HG02759 (cell line): ENCODE data around the gene FMNL2.

Source experiments
- ATAC-seq: cut with Tn5 transposase; IDR thresholded peaks from one replicate; pipeline ENCODE4 v1.9.1; 2021; ENCODE audit warnings: mild to moderate bottlenecking, moderate library complexity; ENCODE audit not compliant: unreplicated experiment

FMNL2 gene

DNA sequence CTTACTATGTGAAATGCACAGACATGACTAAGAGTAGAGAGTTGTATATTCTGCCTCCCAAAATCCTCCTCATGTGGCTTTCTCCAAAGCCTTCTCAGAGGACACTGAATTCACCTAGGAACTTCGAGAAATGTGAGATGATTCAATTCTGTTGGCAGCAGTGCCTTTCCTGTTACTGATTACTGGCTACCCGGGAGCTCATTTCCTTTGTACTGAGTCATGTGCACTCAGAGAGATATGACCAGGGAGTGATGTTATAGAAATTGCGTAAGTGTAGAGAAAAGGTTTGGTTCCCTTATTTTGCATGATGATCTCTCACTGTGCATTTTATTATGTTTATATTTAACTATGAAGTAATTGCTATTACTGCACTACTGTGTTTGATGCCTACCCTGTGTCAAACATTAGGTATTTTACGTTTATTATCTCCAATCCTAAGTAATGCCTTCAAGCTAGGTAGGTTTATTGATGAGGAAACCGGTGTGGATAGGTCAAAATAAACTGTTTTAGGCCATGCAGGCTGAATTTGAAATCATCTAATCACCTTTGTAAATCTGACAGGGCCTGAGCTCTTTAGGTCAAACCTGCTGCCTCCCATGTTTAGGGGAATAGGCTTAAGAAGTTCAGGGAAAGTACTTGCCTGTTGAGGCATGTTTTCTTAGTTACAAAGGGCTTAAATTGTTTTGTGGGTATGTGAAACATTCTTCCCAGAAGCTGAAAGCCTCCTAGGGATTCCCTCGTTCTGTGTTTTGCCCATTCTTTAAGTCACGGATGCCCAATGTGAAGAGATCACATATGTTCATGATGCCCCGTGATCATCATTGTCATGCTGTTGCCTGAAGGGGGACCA lies 86.8 kb downstream of the FMNL2 start:
- ATAC-seq, result peak; percentile 89

DNA sequence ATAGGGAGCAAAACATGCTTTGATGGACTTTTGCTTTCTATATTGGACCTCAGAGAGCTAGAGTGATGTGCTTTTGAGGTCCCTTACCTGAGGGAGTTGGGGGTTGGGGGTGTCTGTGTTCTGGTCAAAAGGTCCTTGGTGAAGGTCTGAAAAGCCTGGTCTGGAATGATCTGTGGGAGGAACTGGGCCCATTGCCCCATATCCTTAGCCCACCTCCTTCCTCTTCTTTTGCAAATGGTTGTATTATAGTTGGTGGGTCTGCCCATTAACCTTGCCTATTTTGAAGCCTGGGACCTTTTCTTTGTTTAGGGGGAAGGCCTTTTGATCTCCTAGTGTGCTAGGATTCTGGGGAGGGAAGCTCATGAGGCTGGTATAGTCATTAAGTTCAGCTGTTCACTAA lies 88.7 kb downstream of the FMNL2 start:
- no peak for ATAC-seq

DNA sequence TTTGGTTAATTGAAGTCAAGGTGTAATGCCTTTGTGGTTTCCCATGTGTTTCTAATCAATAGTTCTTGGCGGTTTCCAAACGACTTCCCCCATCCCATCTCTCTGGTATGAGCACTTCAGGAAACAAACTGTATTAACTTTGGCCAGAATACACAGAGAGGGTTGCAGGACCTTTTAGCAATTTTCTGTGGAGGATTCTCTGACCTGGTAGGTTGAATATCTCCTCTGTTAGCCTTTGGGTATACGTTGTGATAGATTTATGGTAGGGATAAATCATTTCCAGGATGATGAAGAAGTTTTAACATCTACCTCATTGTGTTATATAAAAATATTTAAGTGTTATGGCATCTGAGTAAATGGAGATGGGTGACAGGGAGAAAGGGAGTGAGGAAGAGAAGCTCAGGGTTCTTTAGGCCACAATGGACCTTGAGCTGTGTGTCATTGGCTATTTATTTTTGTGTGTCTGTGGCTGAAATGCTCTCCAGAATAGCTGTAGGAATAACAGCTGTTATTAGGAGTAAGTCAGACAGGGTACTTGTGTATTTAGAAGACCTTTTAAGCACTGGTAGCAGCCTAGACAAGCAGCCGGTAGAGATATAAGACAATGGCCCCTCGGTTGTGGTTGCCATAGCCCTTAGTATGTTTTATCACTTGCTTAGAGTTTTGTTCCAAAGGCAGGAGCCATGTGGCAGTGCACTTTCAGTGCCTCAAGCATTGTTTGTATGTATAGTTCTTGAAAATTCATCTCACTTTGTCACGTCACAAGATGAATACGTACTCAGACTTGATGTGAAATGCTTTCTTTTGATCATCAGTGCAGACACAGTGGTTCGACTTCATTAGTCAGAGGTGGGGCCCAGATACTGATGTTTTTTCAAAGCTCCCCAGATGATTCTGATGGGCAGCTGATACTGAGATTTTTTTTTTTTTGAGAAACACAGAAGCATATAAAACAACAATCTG lies 91.1 kb downstream of the FMNL2 start:
- ATAC-seq, result no peak

DNA sequence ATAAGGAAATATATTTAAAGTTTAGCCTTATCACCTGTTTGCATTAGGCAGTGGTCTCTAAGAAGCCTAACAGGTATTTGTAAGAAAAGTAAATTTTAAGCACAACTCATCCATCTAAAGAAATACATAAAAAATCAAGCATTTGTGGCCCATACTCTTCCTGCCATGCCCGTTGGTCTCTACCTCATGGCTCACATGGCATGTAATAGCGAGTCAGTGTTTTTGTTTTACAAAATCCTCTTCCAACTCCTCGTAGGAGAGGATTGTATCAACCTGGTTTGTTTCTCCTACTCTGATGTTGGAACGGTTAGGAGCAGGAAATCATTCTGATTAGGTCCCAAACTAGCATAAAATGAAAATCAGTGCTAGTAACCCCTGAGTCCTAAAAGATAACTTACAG lies 91.8 kb downstream of the FMNL2 start:
- ATAC-seq, result no peak

DNA sequence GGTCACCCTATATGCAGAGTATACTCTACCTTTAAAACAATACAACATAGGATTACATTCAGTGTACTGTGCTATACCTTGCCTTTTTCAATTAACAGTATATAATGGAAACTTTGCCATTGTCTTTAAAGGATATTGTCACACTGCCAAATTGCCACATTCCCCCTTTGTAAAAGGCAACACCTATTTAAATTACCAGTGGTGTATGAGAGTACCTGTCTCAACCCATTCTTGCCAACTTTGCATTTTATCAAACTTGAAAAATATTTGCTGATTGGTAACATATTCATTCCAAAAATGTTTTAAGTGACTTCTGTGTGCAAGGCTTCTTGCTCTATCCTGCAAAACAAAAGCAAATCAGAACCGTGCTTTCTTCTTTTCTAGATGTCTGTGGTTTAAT lies 92.9 kb downstream of the FMNL2 start:
- no peak for ATAC-seq

DNA sequence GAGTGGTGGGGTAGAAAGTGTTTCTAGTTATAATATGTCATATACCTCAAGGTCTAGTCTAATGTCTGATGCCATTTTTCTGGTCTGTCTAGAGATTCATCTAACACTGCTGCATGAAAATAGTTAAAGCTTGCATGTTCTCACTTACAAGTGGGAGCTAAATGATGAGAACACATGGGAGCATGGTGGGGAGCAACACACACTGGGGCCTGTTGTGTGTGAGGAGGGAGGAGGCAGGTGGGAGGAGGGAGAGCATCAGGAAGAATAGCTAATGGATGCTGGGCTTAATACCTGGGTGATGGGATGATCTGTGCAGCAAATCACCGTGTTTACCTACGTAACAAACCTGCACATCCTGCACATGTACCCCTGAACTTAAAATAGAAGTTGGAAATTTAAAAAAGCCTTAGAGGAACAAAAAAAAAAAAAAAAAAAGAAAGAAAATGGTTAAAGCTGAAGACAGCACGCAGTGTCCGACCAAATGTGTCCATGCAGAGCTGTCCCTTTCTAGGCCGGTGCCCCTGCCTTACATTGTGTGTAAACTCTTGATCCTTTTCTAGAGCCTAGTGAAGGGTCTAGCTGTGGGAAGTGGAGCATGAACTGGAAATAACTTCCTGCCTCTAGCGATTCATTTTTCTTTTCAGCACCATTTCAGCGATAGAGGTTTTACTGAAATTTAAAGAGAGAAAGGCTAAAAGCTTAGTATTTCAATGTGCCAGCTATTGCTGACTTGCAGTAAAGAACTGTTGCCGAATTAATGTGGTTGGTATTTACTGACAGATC lies 94.0 kb downstream of the FMNL2 start:
- no peak for ATAC-seq

DNA sequence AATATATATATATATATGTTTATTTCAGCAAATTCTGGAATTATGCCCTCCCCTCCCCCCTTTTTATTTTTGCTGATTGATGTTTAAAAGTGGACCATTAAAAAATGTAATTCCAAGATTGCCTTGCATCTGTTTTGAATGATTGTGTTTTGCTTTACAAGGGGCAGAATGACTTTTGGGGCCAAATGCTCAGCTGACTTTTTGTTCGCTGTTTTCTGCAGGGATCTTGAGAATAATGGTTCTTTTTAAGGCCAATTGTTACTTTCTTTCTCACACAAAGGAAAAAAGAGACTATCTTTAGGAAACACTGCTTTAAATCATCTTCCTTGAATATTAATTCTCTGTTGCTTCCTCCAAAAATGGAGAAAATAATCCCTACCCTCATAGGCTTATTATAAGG lies 95.9 kb downstream of the FMNL2 start:
- no peak for ATAC-seq

DNA sequence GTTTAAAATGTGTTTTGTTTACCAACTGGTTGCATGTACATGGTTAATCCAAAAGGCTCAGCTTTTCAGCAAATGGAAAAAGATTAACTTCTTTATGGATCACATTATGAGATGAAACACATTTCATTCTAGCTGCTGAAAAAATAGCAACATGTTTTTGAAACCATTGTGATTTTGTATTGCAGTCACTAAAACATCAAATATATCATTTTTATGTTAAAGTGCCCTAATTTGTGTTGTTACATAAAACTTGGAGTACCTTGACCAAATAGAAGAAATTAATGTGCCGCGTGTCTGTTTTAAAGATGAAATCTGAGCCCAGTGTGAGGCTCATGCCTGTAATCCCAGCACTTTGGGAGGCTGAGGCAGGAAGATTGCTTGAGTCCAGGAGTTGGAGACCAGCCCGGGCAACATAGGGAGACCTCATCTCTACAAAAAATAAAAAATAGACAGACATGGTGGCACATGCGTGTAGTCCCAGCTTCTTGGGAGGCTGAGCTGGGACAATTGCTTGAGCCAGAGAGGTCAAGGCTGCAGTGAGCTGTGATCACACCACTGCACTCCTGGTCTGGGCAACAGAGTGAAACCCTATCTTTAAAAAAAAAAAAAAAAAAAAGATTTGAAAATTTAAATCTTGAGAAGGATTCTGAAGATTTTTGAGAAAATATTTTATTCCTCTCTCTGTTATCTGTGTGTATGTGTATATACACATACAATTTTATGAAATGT lies 96.6 kb downstream of the FMNL2 start:
- no peak for ATAC-seq

DNA sequence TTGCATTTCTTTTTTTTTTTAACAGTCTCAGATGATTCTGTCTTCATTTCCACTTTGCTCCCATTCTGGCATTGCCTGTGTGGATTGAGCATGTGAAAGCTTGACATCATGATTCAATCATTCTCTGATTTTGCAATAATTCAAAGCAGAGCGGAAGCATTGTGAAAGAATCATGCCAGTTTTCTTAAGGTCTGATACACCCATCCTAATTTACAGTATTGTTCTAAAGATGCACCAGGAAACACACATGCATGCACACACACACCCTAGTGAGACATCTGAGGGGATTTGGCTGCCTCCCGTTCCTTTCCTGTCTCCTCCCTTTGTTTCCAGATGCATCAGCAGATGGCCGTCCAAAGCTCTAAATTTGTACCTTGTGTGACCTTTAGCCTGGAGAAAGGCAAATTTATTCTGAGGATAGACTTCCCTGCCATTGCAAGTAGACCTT lies 97.3 kb downstream of the FMNL2 start:
- ATAC-seq, result no peak

DNA sequence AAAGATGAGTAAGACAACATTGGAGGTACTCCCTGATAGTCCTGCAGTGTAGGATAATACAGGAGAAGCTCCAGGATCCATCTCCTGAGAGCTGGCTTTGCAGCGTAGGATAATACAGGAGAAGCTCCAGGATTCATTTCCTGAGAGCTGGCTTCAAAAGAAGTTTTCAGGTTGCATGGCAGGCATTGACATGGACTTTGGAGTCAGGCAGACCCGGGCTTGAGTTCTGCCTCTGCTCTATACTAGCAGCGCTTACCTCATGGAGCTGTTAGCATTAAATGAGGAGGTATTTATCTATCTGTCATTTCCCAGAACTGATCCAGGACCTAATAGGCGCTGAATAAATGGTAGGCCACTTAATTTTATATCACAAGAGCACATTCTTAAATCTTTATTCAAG lies 97.8 kb downstream of the FMNL2 start:
- no peak for ATAC-seq

DNA sequence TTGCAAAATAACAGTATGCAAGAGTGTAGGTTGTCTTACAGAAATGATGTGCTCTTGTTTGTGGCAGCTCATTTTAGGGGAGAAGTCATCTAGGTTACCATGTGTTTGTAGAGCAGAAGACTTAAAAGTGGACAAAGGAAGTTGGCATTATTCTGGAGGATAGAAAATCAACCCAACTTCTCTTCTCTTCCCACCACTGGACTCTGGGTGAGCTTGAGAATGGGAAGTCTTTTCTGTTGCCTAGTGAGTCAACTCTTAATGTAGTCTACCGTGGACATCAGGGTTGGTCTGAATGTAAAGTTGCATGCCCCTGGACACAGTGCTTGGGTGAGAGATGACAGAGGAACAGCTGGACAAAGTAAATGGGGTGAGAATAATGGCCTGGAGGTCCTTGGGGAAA lies 98.3 kb downstream of the FMNL2 start:
- ATAC-seq, result no peak

DNA sequence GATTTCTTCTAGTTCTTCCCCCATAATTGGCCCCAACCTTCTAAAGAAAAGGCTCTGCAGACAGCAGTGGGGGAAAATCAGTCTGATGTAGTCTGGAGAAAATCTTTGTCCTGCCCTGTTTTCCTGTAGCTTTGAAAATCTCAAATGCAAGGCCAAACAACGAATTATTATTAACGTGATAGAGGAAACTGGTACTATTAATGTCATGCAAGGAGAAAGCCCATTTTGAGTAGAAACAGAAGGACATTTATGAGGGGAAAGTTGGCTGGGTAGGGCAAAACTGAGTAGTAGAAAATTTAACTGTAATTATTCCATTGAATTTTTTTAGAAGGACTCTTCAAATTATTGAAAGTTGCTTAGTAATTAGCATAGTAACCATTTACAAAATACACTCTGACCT lies 98.8 kb downstream of the FMNL2 start:
- no peak for ATAC-seq

DNA sequence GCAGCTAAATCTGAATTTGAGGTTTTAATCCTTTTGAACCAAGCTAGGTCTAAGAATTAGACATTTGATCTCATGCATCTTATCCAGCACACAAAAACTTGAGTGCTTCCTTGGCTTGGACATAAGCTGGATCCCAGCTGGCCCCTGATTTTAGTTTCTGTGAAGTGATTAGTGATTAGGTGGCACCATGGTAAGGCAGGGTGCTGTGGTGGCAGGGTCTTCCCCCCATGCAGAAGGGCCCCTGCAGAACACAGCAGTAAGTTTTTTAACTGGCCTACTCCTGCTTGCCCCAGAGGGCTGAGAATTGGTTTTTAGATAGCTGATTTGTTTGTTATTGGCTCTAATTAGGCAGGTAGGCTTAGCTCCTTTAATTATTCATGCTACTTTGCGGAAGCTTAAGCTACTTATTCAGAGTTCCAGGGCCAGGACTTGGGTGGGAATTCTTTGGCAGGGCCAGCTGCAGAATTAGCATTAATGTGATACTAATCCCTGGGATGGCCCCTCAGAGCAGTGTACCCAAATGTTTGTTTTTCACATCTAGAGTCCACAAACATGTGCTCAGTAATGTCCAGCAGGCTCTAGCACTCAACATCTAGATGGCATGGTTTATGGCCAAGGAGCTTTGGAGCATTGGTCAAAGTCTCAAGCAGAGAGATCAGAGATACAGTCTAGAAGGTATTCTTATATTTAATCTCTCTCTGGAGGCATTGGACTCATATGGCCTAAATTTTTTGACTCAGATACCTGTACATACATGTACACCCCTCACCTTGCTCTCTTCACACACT lies 99.6 kb downstream of the FMNL2 start:
- ATAC-seq, result no peak

DNA sequence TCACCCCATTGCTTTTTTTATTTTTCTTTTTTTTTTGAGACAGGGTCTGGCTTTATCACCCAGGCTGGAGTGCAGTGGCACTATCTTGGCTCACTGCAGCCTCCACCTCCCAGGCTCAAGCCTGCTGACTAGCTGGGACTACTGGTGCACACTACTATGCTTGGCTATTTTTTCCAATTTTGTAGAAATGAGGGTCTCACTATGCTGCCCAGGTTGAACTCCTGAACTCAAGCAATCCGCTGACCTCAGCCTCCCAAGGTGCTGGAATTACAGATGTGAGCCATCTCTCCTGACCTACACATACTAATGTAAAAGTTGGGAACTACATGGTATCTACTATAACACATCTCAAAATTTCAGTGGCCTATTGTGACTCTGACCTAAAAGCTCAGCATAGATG lies 101.2 kb downstream of the FMNL2 start:
- ATAC-seq, result no peak

DNA sequence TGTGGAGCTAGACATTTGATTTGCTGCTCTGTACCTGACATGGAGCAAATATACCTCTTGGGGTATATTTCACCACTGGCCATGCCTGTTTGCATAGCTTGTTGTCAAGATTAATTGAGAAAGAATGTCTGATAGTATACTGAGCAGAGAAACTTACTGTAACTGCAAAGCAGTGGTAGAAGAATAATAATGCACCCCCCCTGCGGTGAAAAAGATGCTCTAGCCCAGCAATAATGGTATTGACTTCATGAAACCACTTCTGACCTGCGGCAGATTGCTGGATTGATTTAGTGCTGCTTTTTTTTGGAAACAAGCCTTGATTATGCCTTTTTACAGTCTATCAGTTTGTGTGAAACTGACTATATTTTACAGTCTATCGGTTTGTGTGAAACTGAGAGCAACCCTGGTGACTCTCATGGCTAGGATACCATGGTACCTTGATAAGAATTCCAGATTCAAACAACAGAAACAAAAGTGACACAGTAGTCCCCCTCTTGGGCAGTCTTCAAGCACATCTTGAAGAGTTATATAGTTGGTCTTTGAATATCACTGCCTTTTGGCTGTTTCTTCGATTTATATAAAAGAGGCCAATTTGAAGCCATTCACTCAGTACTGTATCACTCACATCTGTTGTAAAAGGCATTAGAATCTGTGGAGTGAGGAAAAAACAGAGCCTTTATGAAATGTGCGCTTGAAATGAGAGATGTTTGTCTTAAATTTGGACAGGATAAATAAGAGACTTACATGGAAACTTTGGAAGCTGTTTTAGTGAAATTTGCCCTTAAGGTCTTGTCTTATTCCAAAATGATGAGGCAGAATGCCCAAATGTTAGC lies 102.5 kb downstream of the FMNL2 start:
- ATAC-seq, result no peak

DNA sequence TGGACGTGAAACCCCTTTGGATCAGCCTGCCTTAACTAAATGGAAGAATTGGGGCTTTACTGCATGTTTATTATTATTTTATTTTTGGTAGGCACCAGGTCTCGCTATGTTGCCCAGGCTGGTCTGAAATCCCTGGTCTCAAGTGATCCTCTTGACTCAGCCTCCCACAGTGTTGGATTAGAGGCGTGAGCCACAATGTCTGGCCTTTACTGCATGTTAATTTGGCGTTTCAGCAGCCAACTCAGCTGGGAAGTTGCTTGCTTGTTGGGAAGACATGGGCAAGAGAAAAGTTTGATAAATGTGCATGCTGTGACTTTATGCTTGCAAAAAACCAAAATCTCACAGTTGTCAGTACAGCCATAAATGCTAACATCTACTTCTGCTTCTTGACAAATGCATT lies 105.1 kb downstream of the FMNL2 start:
- no peak for ATAC-seq

DNA sequence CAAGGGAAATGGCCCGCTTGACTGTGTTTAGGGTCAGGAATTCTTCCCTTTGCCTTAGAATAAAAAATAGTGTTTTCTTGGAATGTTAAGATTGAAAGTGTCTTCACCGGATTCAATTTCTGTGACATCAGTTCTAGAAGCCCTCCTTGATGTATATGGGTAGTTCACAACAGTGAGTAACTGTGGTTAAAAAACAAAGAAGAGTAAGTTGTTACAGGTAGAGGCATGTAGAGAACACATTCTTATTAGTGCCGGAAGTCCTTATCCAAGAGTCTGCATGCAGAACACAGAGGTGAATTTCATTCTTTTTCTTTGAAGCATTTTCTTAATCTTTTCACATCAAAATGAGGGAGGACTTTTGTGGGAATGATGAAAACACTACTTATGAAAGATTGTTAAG lies 105.5 kb downstream of the FMNL2 start:
- no peak for ATAC-seq

DNA sequence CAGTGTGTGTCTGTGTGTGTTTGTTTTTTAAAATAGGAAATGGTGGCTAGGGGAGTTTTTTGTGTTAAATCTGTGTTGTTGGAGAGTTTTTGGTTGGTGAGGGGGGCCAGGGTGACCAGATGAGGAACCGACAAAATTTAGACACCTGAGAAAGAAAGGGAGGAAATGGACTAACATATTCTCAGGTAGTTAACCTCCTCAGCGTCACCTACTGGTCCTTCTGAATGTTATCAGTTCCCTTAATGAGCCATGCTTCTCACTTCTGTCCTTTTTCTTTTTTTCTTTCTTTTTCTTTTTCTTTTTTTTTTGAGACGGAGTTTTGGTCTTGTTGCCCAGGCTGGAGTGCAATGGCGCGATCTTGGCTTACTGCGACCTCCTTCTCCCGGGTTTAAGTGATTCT lies 107.0 kb downstream of the FMNL2 start:
- no peak for ATAC-seq

DNA sequence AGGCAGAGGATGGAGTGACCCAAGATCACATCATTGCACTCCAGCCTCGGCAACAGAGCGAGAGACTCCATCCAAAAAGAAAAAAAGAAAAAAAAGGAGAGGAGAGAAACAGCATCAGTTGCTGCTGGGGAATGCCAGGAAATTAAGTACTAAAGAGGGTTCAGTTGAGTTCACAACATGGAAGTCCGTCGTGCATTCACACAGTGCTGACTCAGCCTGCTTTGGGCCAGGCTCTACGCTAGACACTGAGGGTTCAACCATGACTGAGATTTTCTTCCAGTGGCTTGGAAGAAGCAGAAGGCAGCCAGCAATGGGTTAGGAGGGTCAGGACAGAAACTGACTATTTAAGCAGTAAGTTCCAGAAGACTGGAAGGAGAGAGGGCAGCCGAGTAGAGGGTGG lies 108.8 kb downstream of the FMNL2 start:
- no peak for ATAC-seq
